HepG2 (cell line): ENCODE measurements around the gene NFXL1. TPM values are rescaled to one million over a fixed set of nuclear protein-coding genes. Genes with fewer than 3 reads are reported as not detected.

Experiments
- ATAC-seq: fragments of 200-7000 bp; cut with Tn5 transposase; 3 replicates; pipeline ENCODE4 v1.9.1; 2020; ENCODE audit warnings: mild to moderate bottlenecking, moderate library complexity
- BruUV-seq: library from RNA; stranded (reverse); fragments of 400-500 nt; replicated peaks from 2 replicates; lab custom pipeline; 2021; lab: Mats Ljungman, UMichigan
- CTCF ChIA-PET: fragments of 300-600 bp; formaldehyde crosslinking; extraction: SDS; loops from one replicate; lab custom pipeline; 2021; ENCODE audit warnings: low total read pairs, inconsistent platforms, low intra/inter-chr PET ratio; lab: Yijun Ruan, JAX
- POLR2A ChIA-PET: fragments of 350-600 bp; sonication (Branson Sonifier 250); formaldehyde crosslinking; loops from one replicate; lab custom pipeline; 2020; ENCODE audit warnings: antibody characterized with exemption, inconsistent platforms; lab: Yijun Ruan, JAX
- DNase-seq: peaks from one replicate; pipeline ENCODE4 v3.0.0-alpha.2; 2015; ENCODE audit warnings: low spot score
- FAIRE-seq: peaks from 3 replicates; lab custom pipeline; 2011; peaks lifted over from hg19 to GRCh38; lab: Jason Lieb, UNC
- H2AFZ ChIP-seq: one replicate; pipeline ENCODE4 v1.6.1; 2011; ENCODE audit warnings: low read length, inconsistent platforms
- H3K27ac ChIP-seq: fragments of 300-600 bp; 3 replicates; pipeline ENCODE4 v1.8.0; 2011; ENCODE audit warnings: mixed run types, mild to moderate bottlenecking, mixed read lengths, low read length, inconsistent platforms; ENCODE audit not compliant: insufficient read depth; ENCODE audit errors: extremely low read length
- H3K27me3 ChIP-seq, 2 experiments: fragments of 200-600 bp in 1 of 2; 2 replicates in 1 of 2; 3 replicates in 1 of 2; pipeline versions ENCODE4 v1.6.0 to v1.8.0; 2011; ENCODE audit warnings: low read length in 2 of 2, mild to moderate bottlenecking in 2 of 2, moderate library complexity in 2 of 2, inconsistent platforms in 1 of 2; ENCODE audit not compliant: insufficient read depth in 2 of 2, control insufficient read depth in 1 of 2
- H3K36me3 ChIP-seq, 2 experiments: fragments of 200-600 bp in 1 of 2; replicated peaks in 1 of 2; 2 replicates in 1 of 2; 3 replicates in 1 of 2; pipeline versions ENCODE4 v1.5.1 to v1.8.0; 2011; ENCODE audit warnings: low read length in 2 of 2, inconsistent platforms in 1 of 2; ENCODE audit not compliant: insufficient read depth in 2 of 2, control insufficient read depth in 1 of 2
- H3K4me1 ChIP-seq: 2 replicates; pipeline ENCODE4 v1.5.1; 2012; ENCODE audit warnings: low read length, inconsistent platforms; ENCODE audit not compliant: insufficient read depth
- H3K4me2 ChIP-seq: 2 replicates; pipeline ENCODE4 v1.6.0; 2011; ENCODE audit warnings: low read depth, low read length, inconsistent platforms
- H3K4me3 ChIP-seq, 3 experiments: fragments of 200-600 bp in 1 of 3; sonication (generic), shearing (Covaris generic) in 1 of 3; replicated peaks in 1 of 3; 2 replicates each; pipeline ENCODE4 v1.5.1; 2011 to 2016; ENCODE audit warnings: low read length in 3 of 3, inconsistent platforms in 2 of 3, low read depth in 2 of 3, mild to moderate bottlenecking in 2 of 3, control low read depth in 1 of 3, mixed read lengths in 1 of 3; ENCODE audit not compliant: insufficient read depth in 1 of 3
- H3K79me2 ChIP-seq: one replicate; pipeline ENCODE4 v1.6.1; 2011; ENCODE audit warnings: low read length, inconsistent platforms; ENCODE audit not compliant: insufficient read depth
- H3K9ac ChIP-seq: 2 replicates; pipeline ENCODE4 v1.6.0; 2011; ENCODE audit warnings: mild to moderate bottlenecking, low read depth, low read length, inconsistent platforms; ENCODE audit not compliant: insufficient read depth
- H3K9me3 ChIP-seq: 2 replicates; pipeline ENCODE4 v1.5.1; 2012; ENCODE audit warnings: mild to moderate bottlenecking, low read length
- H4K20me1 ChIP-seq: 2 replicates; pipeline ENCODE4 v1.6.0; 2011; ENCODE audit warnings: inconsistent platforms, mild to moderate bottlenecking, low read length, moderate library complexity; ENCODE audit not compliant: insufficient read depth
- ATF7 ChIP-seq, 2 experiments: fragments of 450-650 bp in 1 of 2; sonication (generic) in 1 of 2; formaldehyde crosslinking in 1 of 2; IDR thresholded peaks; 2 replicates each; pipeline versions ENCODE4 v1.4.0 to v1.6.1; 2016 to 2020; ENCODE audit warnings: antibody characterized with exemption in 1 of 2, mild to moderate bottlenecking in 1 of 2, missing genetic modification reagents in 1 of 2
- FOXP1 ChIP-seq, 2 experiments: fragments of 450-650 bp in 1 of 2; IDR thresholded peaks; 2 replicates each; pipeline ENCODE4 v1.6.1; 2017 to 2018; ENCODE audit warnings: antibody characterized with exemption in 1 of 2
- IRF9 ChIP-seq: sonication (generic); formaldehyde crosslinking; IDR thresholded peaks from 2 replicates; pipeline ENCODE4 v1.8.0; 2022; ENCODE audit warnings: missing genetic modification reagents, mild to moderate bottlenecking, borderline replicate concordance
- LCORL ChIP-seq, 2 experiments: fragments of 450-650 bp in 1 of 2; sonication (generic) in 1 of 2; formaldehyde crosslinking in 1 of 2; IDR thresholded peaks; 2 replicates each; pipeline versions ENCODE4 v1.5.0 to v1.6.1; 2017 to 2020; ENCODE audit warnings: antibody characterized with exemption in 1 of 2, missing genetic modification reagents in 1 of 2
- MAFG ChIP-seq: sonication (generic); formaldehyde crosslinking; IDR thresholded peaks from 2 replicates; pipeline ENCODE4 v1.5.1; 2020; ENCODE audit warnings: mild to moderate bottlenecking, missing genetic modification reagents
- MBNL3 ChIP-seq: fragments of 250-450 bp; sonication (Bioruptor Pico); conservative IDR thresholded peaks from 2 replicates; pipeline ENCODE4 v1.8.0; 2022; ENCODE audit warnings: mild to moderate bottlenecking, inconsistent platforms
- MZF1 ChIP-seq: sonication (generic); formaldehyde crosslinking; IDR thresholded peaks from 2 replicates; pipeline ENCODE4 v1.8.1; 2023; ENCODE audit warnings: mild to moderate bottlenecking, missing genetic modification reagents, borderline replicate concordance
- NFIC ChIP-seq: IDR thresholded peaks from 2 replicates; pipeline ENCODE4 v1.6.1; 2012; ENCODE audit warnings: mild to moderate bottlenecking, low read length, inconsistent platforms
- REL ChIP-seq: sonication (generic); formaldehyde crosslinking; conservative IDR thresholded peaks from 2 replicates; pipeline ENCODE4 v1.8.0; 2022; ENCODE audit warnings: mild to moderate bottlenecking, missing genetic modification reagents, moderate library complexity
- SNAPC4 ChIP-seq: sonication (generic); formaldehyde crosslinking; IDR thresholded peaks from 2 replicates; pipeline ENCODE4 v1.4.0; 2020; ENCODE audit warnings: mild to moderate bottlenecking, missing genetic modification reagents
- TAF1 ChIP-seq: sonication (generic); formaldehyde crosslinking; IDR thresholded peaks from 2 replicates; pipeline ENCODE4 v1.4.0; 2020; ENCODE audit warnings: missing genetic modification reagents
- TMF1 ChIP-seq: sonication (generic); formaldehyde crosslinking; IDR thresholded peaks from 2 replicates; pipeline ENCODE4 v1.8.1; 2022; ENCODE audit warnings: low read depth, missing genetic modification reagents
- ZIK1 ChIP-seq: sonication (generic); formaldehyde crosslinking; IDR thresholded peaks from 2 replicates; pipeline ENCODE4 v1.5.0; 2020; ENCODE audit warnings: mild to moderate bottlenecking, low read depth, missing genetic modification reagents, borderline replicate concordance
- ZNF260 ChIP-seq: sonication (generic); formaldehyde crosslinking; IDR thresholded peaks from 2 replicates; pipeline ENCODE4 v1.4.0; 2020; ENCODE audit warnings: missing genetic modification reagents, low read depth, mild to moderate bottlenecking, borderline replicate concordance
- ZNF275 ChIP-seq: sonication (generic); formaldehyde crosslinking; IDR thresholded peaks from 2 replicates; pipeline ENCODE4 v1.8.0; 2022; ENCODE audit warnings: missing genetic modification reagents, mild to moderate bottlenecking, inconsistent platforms, borderline replicate concordance
- ZNF766 ChIP-seq: sonication (generic); formaldehyde crosslinking; IDR thresholded peaks from 2 replicates; pipeline ENCODE4 v1.5.0; 2020; ENCODE audit warnings: missing genetic modification reagents, borderline replicate concordance
- ZNF777 ChIP-seq: sonication (generic); formaldehyde crosslinking; IDR thresholded peaks from 2 replicates; pipeline ENCODE4 v1.4.0; 2020; ENCODE audit warnings: missing genetic modification reagents
- ZSCAN30 ChIP-seq: sonication (generic); formaldehyde crosslinking; IDR thresholded peaks from 2 replicates; pipeline ENCODE4 v1.5.0; 2020; ENCODE audit warnings: mild to moderate bottlenecking, missing genetic modification reagents
- WGBS: methylation state at CpG from one replicate; pipeline ENCODE4 v1.1.6; 2017; ENCODE audit warnings: low lambda C conversion rate; 5-methylcytosine and 5-hydroxymethylcytosine counted together
- in situ Hi-C: cut with HindIII; loops from 2 replicates; pipeline ENCODE4 v1.10.0; 2017; ENCODE audit warnings: low pct_unique_long_range_greater_than_20kb; ENCODE audit not compliant: extremely low pct_ligation_motif_present
- intact Hi-C: fragments of 100-400 bp; cut with micrococcal nuclease; formaldehyde crosslinking; loops from one replicate; pipeline ENCODE4 v1.10.0; 2022; ENCODE audit not compliant: unreplicated experiment
- polyA plus RNA-seq, 8 experiments: library from polyadenylated mRNA; depleted of rRNA in 3 of 8; stranded (reverse) in 7 of 8; unstranded in 1 of 8; fragments of >200 nt; fragmentation: Illumina TruSeq in 4 of 8; extraction: Trizol in 4 of 8; gene quantifications; 2 replicates each; pipeline versions ENCODE4 v1.2.1 to v1.2.3, GENCODE V29; 2011 to 2016; ENCODE audit warnings: low read depth in 4 of 8, missing spikeins in 1 of 8, mixed read lengths in 1 of 8; ENCODE audit not compliant: insufficient read depth in 1 of 8
- total RNA-seq, 5 experiments: library from RNA; depleted of rRNA; stranded (reverse); fragments of >200 nt; fragmentation: Illumina TruSeq; extraction: Trizol; gene quantifications; 2 replicates each; pipeline ENCODE4 v1.2.3, GENCODE V29; 2016; ENCODE audit warnings: low read depth in 1 of 5

Gene NFXL1
- total and polyA plus RNA-seq, 2 of the 13 experiments (the other 11 are each of a cell fraction or from before 2014, with no cell fraction given), result 12.0 to 18.6 TPM

GRCh38 chr4:47855350-47855749 is 59.0 kb downstream of the NFXL1 start:
- H2AFZ ChIP-seq, result no peak overlapping the region
- in situ Hi-C loops, result no loop called here
- no peak overlapping the region for H3K27ac ChIP-seq
- ATAC-seq, result no peak
- WGBS, result 98% methylated on average over 2 of the region's 2 CpGs
- no peak overlapping the region for H3K9ac ChIP-seq
- no TSS peak for BruUV-seq
- H4K20me1 ChIP-seq, result no peaks in the 10 kb centered on the region
- H3K79me2 ChIP-seq, result no peaks in the 10 kb centered on the region
- no peaks in the 10 kb centered on the region for H3K4me1 ChIP-seq
- intact Hi-C loops, result loop anchor here (5.0 kb wide), 1 partner anchor 42 kb away; no protein-coding TSS in a partner anchor
- H3K4me3 ChIP-seq, result no peak overlapping the region
- DNase-seq, result no peak
- no peak overlapping the region for H3K4me2 ChIP-seq
- peaks cover 8 to 36% of the 10 kb centered on the region in 2 experiments for H3K36me3 ChIP-seq
- no peaks in the 10 kb centered on the region for H3K9me3 ChIP-seq
- POLR2A ChIA-PET, result no interaction called here
- no peak for FAIRE-seq
- H3K27me3 ChIP-seq, result no peaks in the 10 kb centered on the region
- TF ChIP-seq LCORL (IDR thresholded peaks at IDR 0.05), result no peak
- TF ChIP-seq LCORL (CRISPR knock-in tag; IDR thresholded peaks at IDR 0.05), result no peak
- TF ChIP-seq MAFG, result no peak
- TF ChIP-seq ZNF777, result no peak
- TF ChIP-seq ATF7 (IDR thresholded peaks at IDR 0.05), result no peak
- no peak for TF ChIP-seq ATF7 (CRISPR knock-in tag; IDR thresholded peaks at IDR 0.05)
- no peak for TF ChIP-seq ZIK1 (CRISPR knock-in tag)
- no peak for TF ChIP-seq ZNF260 (CRISPR knock-in tag)
- no peak for TF ChIP-seq IRF9 (CRISPR knock-in tag)
- no peak for TF ChIP-seq REL (CRISPR knock-in tag)
- no peak for TF ChIP-seq NFIC
- no peak for TF ChIP-seq ZSCAN30 (CRISPR knock-in tag)
- no peak for TF ChIP-seq TAF1
- TF ChIP-seq MZF1, result no peak
- no peak for TF ChIP-seq ZNF766 (CRISPR knock-in tag)
- no peak for TF ChIP-seq TMF1 (CRISPR knock-in tag)
- TF ChIP-seq FOXP1 (IDR thresholded peaks at IDR 0.05), result no peak
- no peak for TF ChIP-seq FOXP1 (CRISPR knock-in tag; IDR thresholded peaks at IDR 0.05)
- TF ChIP-seq MBNL3 (CRISPR knock-in tag), result no peak
- no peak for TF ChIP-seq SNAPC4
- no peak for TF ChIP-seq ZNF275
- CTCF ChIA-PET, result no interaction called here
